A549 (cell line): ENCODE data around the gene SHKBP1.

Experiments used
- CHD2 ChIP-seq: fragments of 150-350 bp; IDR thresholded peaks from 2 replicates; pipeline ENCODE4 v1.6.1; 2014; ENCODE audit warnings: low read length; ENCODE audit not compliant: partially characterized antibody
- EP300 ChIP-seq, 2 experiments: fragments of >200 bp; sonication (Bioruptor Twin); formaldehyde crosslinking; IDR thresholded peaks; 2 replicates in 1 of 2; 3 replicates in 1 of 2; pipeline ENCODE4 v1.6.1; 2016 to 2017
- KDM1A ChIP-seq: fragments of 200-600 bp; sonication (generic); IDR thresholded peaks from 2 replicates; pipeline ENCODE4 v1.6.1; 2016; ENCODE audit warnings: low read depth, mild to moderate bottlenecking
- MYC ChIP-seq: IDR thresholded peaks from 2 replicates; pipeline ENCODE4 v1.6.1; 2012; ENCODE audit warnings: mild to moderate bottlenecking, inconsistent platforms, low read length, improper control_type of control experiment, borderline replicate concordance
- PHF8 ChIP-seq: fragments of 200-600 bp; sonication (generic); IDR thresholded peaks from 2 replicates; pipeline ENCODE4 v1.6.1; 2016; ENCODE audit warnings: low read depth, mild to moderate bottlenecking, antibody characterized with exemption, moderate library complexity, borderline replicate concordance
- POLR2A ChIP-seq: IDR thresholded peaks from 2 replicates; pipeline ENCODE4 v1.6.1; 2012; ENCODE audit warnings: mild to moderate bottlenecking, low read length
- RAD21 ChIP-seq, 2 experiments: fragments of >200 bp in 1 of 2; sonication (Bioruptor Twin) in 1 of 2; formaldehyde crosslinking in 1 of 2; IDR thresholded peaks in 1 of 2; conservative IDR thresholded peaks in 1 of 2; 2 replicates in 1 of 2; 3 replicates in 1 of 2; pipeline ENCODE4 v1.6.1; 2012 to 2018; ENCODE audit warnings: inconsistent platforms in 1 of 2
- RFX5 ChIP-seq: fragments of 450-650 bp; IDR thresholded peaks from 2 replicates; pipeline ENCODE4 v1.7.1; 2014; ENCODE audit warnings: antibody characterized with exemption, mild to moderate bottlenecking, moderate library complexity
- TP53 ChIP-seq: fragments of 250-450 bp; sonication (Bioruptor Pico); IDR thresholded peaks from 2 replicates; pipeline ENCODE4 v1.5.0; 2021; ENCODE audit warnings: mild to moderate bottlenecking, moderate library complexity
- ZC3H11A ChIP-seq: fragments of 450-650 bp; IDR thresholded peaks from 2 replicates; pipeline ENCODE4 v1.6.1; 2014; ENCODE audit warnings: antibody characterized with exemption, mild to moderate bottlenecking
- TF ChIP-seq, protein P1 (sequence below): fragments of >200 bp; sonication (Bioruptor Twin); formaldehyde crosslinking; IDR thresholded peaks from 3 replicates; pipeline ENCODE4 v1.5.1; 2016
- TF ChIP-seq, protein P2 (sequence below): IDR thresholded peaks from 2 replicates; pipeline ENCODE4 v1.6.1; 2012

DNA sequence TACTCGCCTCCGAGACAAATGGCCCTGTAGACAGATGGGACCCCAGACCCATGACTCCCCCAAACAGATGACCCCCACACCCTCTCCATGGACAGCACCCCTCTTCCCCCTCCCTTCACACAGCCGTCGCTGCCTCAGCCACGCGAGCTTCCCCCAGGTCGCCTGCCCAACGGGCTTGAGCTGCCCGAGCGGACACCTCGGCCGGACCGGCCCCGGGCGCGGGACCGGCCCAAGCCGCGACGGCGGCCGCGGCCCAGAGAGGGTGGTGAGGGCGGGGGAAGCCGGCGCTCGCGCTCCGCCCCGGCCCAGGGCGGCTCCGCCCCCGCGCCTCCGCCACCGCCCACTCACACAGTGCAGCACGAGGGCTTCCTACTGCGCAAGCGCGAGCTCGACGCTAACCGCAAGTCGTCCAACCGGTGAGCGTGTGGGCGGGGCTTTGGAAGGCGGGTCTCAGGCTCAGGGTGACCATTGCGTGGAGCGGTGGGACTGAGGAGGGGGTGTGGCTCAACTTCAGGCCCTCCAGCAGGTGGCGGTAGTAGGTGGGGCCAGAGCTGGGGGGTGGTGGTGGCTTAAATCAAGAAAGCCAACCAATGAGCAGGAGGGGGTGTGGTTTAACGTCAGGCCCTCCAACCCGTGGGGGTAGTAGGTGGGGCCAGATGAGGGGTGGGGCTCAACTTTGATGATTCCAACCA lies 6.2 kb upstream of the SHKBP1 start:
- TF ChIP-seq, protein P1, sequence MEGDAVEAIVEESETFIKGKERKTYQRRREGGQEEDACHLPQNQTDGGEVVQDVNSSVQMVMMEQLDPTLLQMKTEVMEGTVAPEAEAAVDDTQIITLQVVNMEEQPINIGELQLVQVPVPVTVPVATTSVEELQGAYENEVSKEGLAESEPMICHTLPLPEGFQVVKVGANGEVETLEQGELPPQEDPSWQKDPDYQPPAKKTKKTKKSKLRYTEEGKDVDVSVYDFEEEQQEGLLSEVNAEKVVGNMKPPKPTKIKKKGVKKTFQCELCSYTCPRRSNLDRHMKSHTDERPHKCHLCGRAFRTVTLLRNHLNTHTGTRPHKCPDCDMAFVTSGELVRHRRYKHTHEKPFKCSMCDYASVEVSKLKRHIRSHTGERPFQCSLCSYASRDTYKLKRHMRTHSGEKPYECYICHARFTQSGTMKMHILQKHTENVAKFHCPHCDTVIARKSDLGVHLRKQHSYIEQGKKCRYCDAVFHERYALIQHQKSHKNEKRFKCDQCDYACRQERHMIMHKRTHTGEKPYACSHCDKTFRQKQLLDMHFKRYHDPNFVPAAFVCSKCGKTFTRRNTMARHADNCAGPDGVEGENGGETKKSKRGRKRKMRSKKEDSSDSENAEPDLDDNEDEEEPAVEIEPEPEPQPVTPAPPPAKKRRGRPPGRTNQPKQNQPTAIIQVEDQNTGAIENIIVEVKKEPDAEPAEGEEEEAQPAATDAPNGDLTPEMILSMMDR: peak; percentile 59
- TF ChIP-seq POLR2A (peak; percentile 78), KDM1A (no peak), TP53 (CRISPR knock-in tag) (peak; percentile 69; the same call in 1 of the 2 replicates), RAD21 (conservative IDR thresholded peaks at IDR 0.05 in 1 of 2, IDR thresholded peaks at IDR 0.05 in 1 of 2) (peak; percentile 55 to 59), MYC (0 out of 2 replicates have a peak, but pooled peaks have one; percentile 59), PHF8 (peak; percentile 64; the same call in 1 of the 2 replicates), ZC3H11A (no peak), CHD2 (no peak), RFX5 (peak; percentile 81), EP300 (IDR thresholded peaks at IDR 0.05) (no peak)
- TF ChIP-seq, protein P2, sequence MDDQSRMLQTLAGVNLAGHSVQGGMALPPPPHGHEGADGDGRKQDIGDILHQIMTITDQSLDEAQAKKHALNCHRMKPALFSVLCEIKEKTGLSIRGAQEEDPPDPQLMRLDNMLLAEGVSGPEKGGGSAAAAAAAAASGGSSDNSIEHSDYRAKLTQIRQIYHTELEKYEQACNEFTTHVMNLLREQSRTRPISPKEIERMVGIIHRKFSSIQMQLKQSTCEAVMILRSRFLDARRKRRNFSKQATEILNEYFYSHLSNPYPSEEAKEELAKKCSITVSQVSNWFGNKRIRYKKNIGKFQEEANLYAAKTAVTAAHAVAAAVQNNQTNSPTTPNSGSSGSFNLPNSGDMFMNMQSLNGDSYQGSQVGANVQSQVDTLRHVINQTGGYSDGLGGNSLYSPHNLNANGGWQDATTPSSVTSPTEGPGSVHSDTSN: no peak
